Activated CD4-positive, alpha-beta memory T cell treated with anti-CD3 and anti-CD28 coated beads, Interleukin-2, amount 10 ng/mL, durations not matched to agents 7 days and 5 days (primary cell): Measurements from ENCODE around the gene POLR1B. TPM values are rescaled to one million over a fixed set of nuclear protein-coding genes. Genes with fewer than 3 reads are reported as not detected.
A peak's percentile ranks its signal among the peaks of the same experiment; 100 is the strongest.

ENCODE experiments used
- CTCF ChIA-PET: fragments of 350-600 bp; sonication (Branson Sonifier 250); formaldehyde crosslinking; loops from one replicate; lab custom pipeline; 2021; ENCODE audit warnings: antibody characterized with exemption, inconsistent platforms; lab: Charles Lee
- POLR2A ChIA-PET: fragments of 350-600 bp; sonication (Branson Sonifier 250); formaldehyde crosslinking; loops from one replicate; lab custom pipeline; 2021; ENCODE audit warnings: antibody characterized with exemption; lab: Charles Lee
- DNase-seq: peaks from one replicate; pipeline ENCODE4 v3.0.0-alpha.2; 2020
- H3K27ac Mint-ChIP-seq: one replicate; pipeline ENCODE4 v1.8.0; 2021; ENCODE audit warnings: mild to moderate bottlenecking, mixed read lengths
- H3K27me3 Mint-ChIP-seq: one replicate; pipeline ENCODE4 v1.8.0; 2021; ENCODE audit warnings: mixed read lengths
- H3K36me3 Mint-ChIP-seq: one replicate; pipeline ENCODE4 v1.8.0; 2021; ENCODE audit warnings: low read depth, mixed read lengths
- H3K4me1 Mint-ChIP-seq: one replicate; pipeline ENCODE4 v1.8.0; 2021; ENCODE audit warnings: mixed read lengths
- H3K4me3 Mint-ChIP-seq: one replicate; pipeline ENCODE4 v1.8.0; 2021; ENCODE audit warnings: mild to moderate bottlenecking, mixed read lengths
- H3K9me3 Mint-ChIP-seq: one replicate; pipeline ENCODE4 v1.8.0; 2021; ENCODE audit warnings: mixed read lengths
- total RNA-seq, 2 experiments: library from RNA; stranded (reverse); gene quantifications; one replicate each; pipeline ENCODE4 v1.2.3, GENCODE V29; 2021

Gene POLR1B
- total RNA-seq, 2 experiments from 2014 or later: 23.5 to 29.0 TPM

- H3K9me3 Mint-ChIP-seq: no peaks in the 10 kb centered on the region
- ChIA-PET POLR2A (interaction anchor here (0.6 to 15.7 kb wide), 16 partner anchors 10 to 152 kb away, joined by 3 to 492 read pairs (median 5); partner anchors contain the start of genes CHCHD5 and SLC20A1), CTCF (interaction anchor here (0.8 to 12.8 kb wide), 16 partner anchors 20 to 515 kb away, joined by 3 to 221 read pairs (median 4); partner anchors contain the start of gene SLC20A1)
- peak; percentile 90 for DNase-seq
- peak overlapping the region; percentile 93 for H3K27ac Mint-ChIP-seq
- H3K4me1 Mint-ChIP-seq: peaks cover 64% of the 10 kb centered on the region
- H3K36me3 Mint-ChIP-seq: no peaks in the 10 kb centered on the region
- H3K27me3 Mint-ChIP-seq: peaks cover 2% of the 10 kb centered on the region
- H3K4me3 Mint-ChIP-seq: peak overlapping the region; percentile 60
These were observed 81.9 kb downstream of the POLR1B start for GRCh38 chr2:112623913-112624777.

GRCh38 chr2:112625474-112626114 is 83.3 kb downstream of the POLR1B start:
- no peaks in the 10 kb centered on the region for H3K36me3 Mint-ChIP-seq
- no peak for DNase-seq
- peak overlapping the region; percentile 93 for H3K27ac Mint-ChIP-seq
- H3K9me3 Mint-ChIP-seq: no peaks in the 10 kb centered on the region
- peak overlapping the region; percentile 49 for H3K4me3 Mint-ChIP-seq
- peaks cover 2% of the 10 kb centered on the region for H3K27me3 Mint-ChIP-seq
- CTCF ChIA-PET: interaction anchor here (0.7 to 12.8 kb wide), 27 partner anchors 8 to 548 kb away, joined by 3 to 221 read pairs (median 5); partner anchors contain the start of genes CHCHD5, PSD4 and SLC20A1
- peaks cover 78% of the 10 kb centered on the region for H3K4me1 Mint-ChIP-seq
- POLR2A ChIA-PET: interaction anchor here (0.7 to 15.7 kb wide), 16 partner anchors 8 to 125 kb away, joined by 3 to 492 read pairs (median 6); partner anchors contain the start of genes CHCHD5 and SLC20A1

GRCh38 chr2:112626604-112627059 is 84.4 kb downstream of the POLR1B start:
- CTCF ChIA-PET: interaction anchor here (0.8 to 12.8 kb wide), 18 partner anchors 10 to 315 kb away, joined by 3 to 221 read pairs (median 6); partner anchors contain the start of genes CHCHD5 and SLC20A1
- POLR2A ChIA-PET: interaction anchor here (0.7 to 15.7 kb wide), 16 partner anchors 7 to 124 kb away, joined by 3 to 492 read pairs (median 6); partner anchors contain the start of genes CHCHD5 and SLC20A1
- Mint-ChIP-seq H3K27me3 (no peaks in the 10 kb centered on the region), H3K4me1 (peaks cover 86% of the 10 kb centered on the region), H3K27ac (peak overlapping the region; percentile 93), H3K4me3 (peak overlapping the region; percentile 49), H3K36me3 (no peaks in the 10 kb centered on the region), H3K9me3 (no peaks in the 10 kb centered on the region)
- DNase-seq: peak; percentile 75

Other genes starting within 250 kb of the POLR1B start
- 1 to 10 TPM; 7.9 to 9.5 TPM for gene RGPD8, start 108.8 kb upstream of the POLR1B start, total RNA-seq
- 10 to 100 TPM; 31.8 to 33.2 TPM for gene TTL, start 60.3 kb upstream of the POLR1B start, total RNA-seq
- gene CHCHD5, start 42.1 kb downstream of the POLR1B start, total RNA-seq: 10 to 100 TPM; 40.0 to 47.5 TPM
- 100 to 1,000 TPM; 152 to 158 TPM for gene SLC20A1, start 103.5 kb downstream of the POLR1B start, total RNA-seq
- not detected for gene NT5DC4, start 178.6 kb downstream of the POLR1B start, total RNA-seq
- gene CKAP2L, start 222.1 kb downstream of the POLR1B start, total RNA-seq: 10 to 100 TPM; 63.3 to 66.3 TPM
- gene IL1A, start 242.0 kb downstream of the POLR1B start, total RNA-seq: 1 to 10 TPM; 4.8 to 5.4 TPM